ENCODE data around the gene ALAS1. TPM values are rescaled to one million over a fixed set of nuclear protein-coding genes. Genes with fewer than 3 reads are reported as not detected.
A peak's percentile ranks its signal among the peaks of the same experiment; 100 is the strongest.

The ALAS1 gene
- polyA plus RNA-seq, 12 donors: 26.5 to 55.3 (median 29.5) TPM; not detected in 1

- DNase-seq: no peak
These were observed 21.1 kb downstream of the ALAS1 start for GRCh38 chr3:52218937-52219650.

GRCh38 chr3:52220380-52221026 lies 22.5 kb downstream of the ALAS1 start:
- DNase-seq: peak; percentile 89

- DNase-seq: no peak
These were observed 23.2 kb downstream of the ALAS1 start for GRCh38 chr3:52221141-52221562.

- no peak for DNase-seq
These were observed 23.8 kb downstream of the ALAS1 start for GRCh38 chr3:52221563-52222318.

GRCh38 chr3:52222319-52223221 lies 24.6 kb downstream of the ALAS1 start:
- DNase-seq: no peak

GRCh38 chr3:52223449-52224408 lies 25.8 kb downstream of the ALAS1 start:
- DNase-seq: no peak

- no peak for DNase-seq
These were observed 27.7 kb downstream of the ALAS1 start, which contains the start of gene TLR9 for GRCh38 chr3:52225452-52226228. TSS of gene TLR9 (minus strand) at chr3:52225645. CDS start at chr3:52225529, 116 bp downstream.

GRCh38 chr3:52226229-52226817 lies 28.4 kb downstream of the ALAS1 start:
- DNase-seq: no peak

GRCh38 chr3:52227117-52227516 lies 29.2 kb downstream of the ALAS1 start:
- no peak for DNase-seq

- DNase-seq: no peak
These were observed 29.8 kb downstream of the ALAS1 start for GRCh38 chr3:52227766-52228165.

GRCh38 chr3:52228266-52228665 lies 30.3 kb downstream of the ALAS1 start:
- DNase-seq: no peak

- no peak for DNase-seq
These were observed 30.9 kb downstream of the ALAS1 start for GRCh38 chr3:52228751-52229291.

GRCh38 chr3:52229656-52230055 lies 31.7 kb downstream of the ALAS1 start:
- no peak for DNase-seq

GRCh38 chr3:52230461-52230860 lies 32.5 kb downstream of the ALAS1 start:
- no peak for DNase-seq

GRCh38 chr3:52230889-52231499 lies 33.0 kb downstream of the ALAS1 start:
- no peak for DNase-seq

- DNase-seq: no peak
These were observed 33.7 kb downstream of the ALAS1 start for GRCh38 chr3:52231502-52232278.
